Brain microvascular endothelial cell (primary cell): Measurements from ENCODE around the gene SPTBN4.
"Not testable (repeated sequence)": the region's sequence is repeated elsewhere in the genome, so short reads cannot be mapped to it uniquely, and the experiment has no call there.

Experiments used
- DNase-seq: peaks from one replicate; pipeline ENCODE4 v3.0.0-alpha.2; 2020
- H3K27ac ChIP-seq: fragments of 250-450 bp; sonication (Bioruptor Pico); 2 replicates; pipeline ENCODE4 v1.5.1; 2020; ENCODE audit warnings: mild to moderate bottlenecking, moderate library complexity
- H3K27me3 ChIP-seq: fragments of 250-450 bp; sonication (Bioruptor Pico); replicated peaks from 2 replicates; pipeline ENCODE4 v1.5.1; 2020; ENCODE audit warnings: mild to moderate bottlenecking
- H3K36me3 ChIP-seq: fragments of 250-450 bp; sonication (Bioruptor Pico); replicated peaks from 2 replicates; pipeline ENCODE4 v1.5.1; 2020; ENCODE audit warnings: mild to moderate bottlenecking
- H3K4me3 ChIP-seq: 2 replicates; pipeline ENCODE4 v1.5.1; 2011; ENCODE audit warnings: low read depth, mild to moderate bottlenecking, control low read depth, low read length, moderate library complexity
- in situ Hi-C: cut with HindIII; loops from 2 replicates; pipeline ENCODE4 v1.10.0; 2017; ENCODE audit warnings: low sequenced_read_pairs, low pct_ligation_motif_present
- TF ChIP-seq, protein P1 (sequence below): IDR thresholded peaks from 2 replicates; pipeline ENCODE4 v1.5.1; 2011; ENCODE audit warnings: low read depth, mild to moderate bottlenecking, moderate library complexity, low read length, control low read depth, inconsistent platforms; ENCODE audit errors: missing control alignments

The SPTBN4 gene

GRCh38 chr19:40513741-40514315 is 47.0 kb downstream of the SPTBN4 start:
- H3K27ac ChIP-seq = no peak overlapping the region
- no peak for DNase-seq
- TF ChIP-seq, protein P1, sequence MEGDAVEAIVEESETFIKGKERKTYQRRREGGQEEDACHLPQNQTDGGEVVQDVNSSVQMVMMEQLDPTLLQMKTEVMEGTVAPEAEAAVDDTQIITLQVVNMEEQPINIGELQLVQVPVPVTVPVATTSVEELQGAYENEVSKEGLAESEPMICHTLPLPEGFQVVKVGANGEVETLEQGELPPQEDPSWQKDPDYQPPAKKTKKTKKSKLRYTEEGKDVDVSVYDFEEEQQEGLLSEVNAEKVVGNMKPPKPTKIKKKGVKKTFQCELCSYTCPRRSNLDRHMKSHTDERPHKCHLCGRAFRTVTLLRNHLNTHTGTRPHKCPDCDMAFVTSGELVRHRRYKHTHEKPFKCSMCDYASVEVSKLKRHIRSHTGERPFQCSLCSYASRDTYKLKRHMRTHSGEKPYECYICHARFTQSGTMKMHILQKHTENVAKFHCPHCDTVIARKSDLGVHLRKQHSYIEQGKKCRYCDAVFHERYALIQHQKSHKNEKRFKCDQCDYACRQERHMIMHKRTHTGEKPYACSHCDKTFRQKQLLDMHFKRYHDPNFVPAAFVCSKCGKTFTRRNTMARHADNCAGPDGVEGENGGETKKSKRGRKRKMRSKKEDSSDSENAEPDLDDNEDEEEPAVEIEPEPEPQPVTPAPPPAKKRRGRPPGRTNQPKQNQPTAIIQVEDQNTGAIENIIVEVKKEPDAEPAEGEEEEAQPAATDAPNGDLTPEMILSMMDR = no peak
- peaks cover 41% of the 10 kb centered on the region for H3K27me3 ChIP-seq
- no peaks in the 10 kb centered on the region for H3K36me3 ChIP-seq
- H3K4me3 ChIP-seq = no peak overlapping the region
- in situ Hi-C loops = no loop called here

GRCh38 chr19:40517248-40517647 is 50.4 kb downstream of the SPTBN4 start:
- Histone ChIP-seq H3K4me3 (no peak overlapping the region), H3K36me3 (no peaks in the 10 kb centered on the region), H3K27me3 (peaks cover 30% of the 10 kb centered on the region), H3K27ac (no peak overlapping the region)
- no peak for DNase-seq
- TF ChIP-seq, protein P1 = no peak
- in situ Hi-C loops = no loop called here

DNA sequence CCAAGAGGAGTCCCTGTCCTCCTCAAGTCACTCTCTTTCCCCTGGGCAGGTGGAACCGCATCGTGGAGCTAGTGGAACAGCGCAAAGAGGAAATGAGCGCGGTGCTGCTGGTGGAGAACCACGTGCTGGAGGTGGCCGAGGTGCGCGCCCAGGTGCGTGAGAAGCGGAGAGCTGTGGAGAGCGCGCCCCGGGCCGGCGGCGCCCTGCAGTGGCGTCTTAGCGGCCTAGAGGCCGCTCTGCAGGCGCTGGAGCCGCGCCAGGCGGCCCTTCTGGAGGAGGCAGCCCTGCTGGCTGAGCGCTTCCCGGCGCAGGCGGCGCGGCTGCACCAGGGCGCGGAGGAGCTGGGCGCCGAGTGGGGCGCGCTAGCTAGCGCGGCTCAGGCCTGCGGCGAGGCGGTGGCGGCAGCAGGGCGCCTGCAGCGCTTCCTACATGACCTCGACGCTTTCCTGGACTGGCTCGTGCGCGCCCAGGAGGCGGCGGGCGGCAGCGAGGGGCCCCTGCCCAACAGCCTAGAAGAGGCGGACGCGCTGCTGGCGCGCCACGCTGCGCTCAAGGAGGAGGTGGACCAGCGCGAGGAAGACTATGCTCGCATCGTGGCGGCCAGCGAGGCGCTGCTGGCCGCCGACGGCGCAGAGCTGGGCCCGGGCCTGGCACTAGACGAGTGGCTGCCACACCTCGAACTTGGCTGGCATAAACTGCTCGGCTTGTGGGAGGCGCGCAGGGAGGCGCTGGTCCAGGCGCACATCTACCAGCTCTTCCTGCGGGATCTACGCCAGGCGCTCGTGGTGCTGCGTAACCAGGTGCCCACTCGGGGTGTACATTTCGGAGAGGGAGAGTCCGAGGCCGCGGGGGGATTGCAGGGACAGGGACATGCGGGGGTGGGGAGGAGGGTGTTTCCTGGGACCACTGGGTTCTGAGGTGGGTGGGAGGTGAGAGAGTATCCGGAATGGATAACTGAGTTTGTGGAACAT is 52.8 kb downstream of the SPTBN4 start:
- peak; percentile 10 for DNase-seq
- TF ChIP-seq, protein P1 = no peak
- no peaks in the 10 kb centered on the region for H3K36me3 ChIP-seq
- in situ Hi-C loops = no loop called here
- H3K27ac ChIP-seq = no peak overlapping the region
- peaks cover 6% of the 10 kb centered on the region for H3K27me3 ChIP-seq
- H3K4me3 ChIP-seq = no peak overlapping the region

- TF ChIP-seq, protein P1 = peak; percentile 64
- in situ Hi-C loops = no loop called here
- H3K4me3 ChIP-seq = no peak overlapping the region
- no peak overlapping the region for H3K27ac ChIP-seq
- DNase-seq = no peak
- H3K36me3 ChIP-seq = no peaks in the 10 kb centered on the region
- H3K27me3 ChIP-seq = no peaks in the 10 kb centered on the region
Measured at GRCh38 chr19:40521276-40521675, 54.5 kb downstream of the SPTBN4 start.

DNA sequence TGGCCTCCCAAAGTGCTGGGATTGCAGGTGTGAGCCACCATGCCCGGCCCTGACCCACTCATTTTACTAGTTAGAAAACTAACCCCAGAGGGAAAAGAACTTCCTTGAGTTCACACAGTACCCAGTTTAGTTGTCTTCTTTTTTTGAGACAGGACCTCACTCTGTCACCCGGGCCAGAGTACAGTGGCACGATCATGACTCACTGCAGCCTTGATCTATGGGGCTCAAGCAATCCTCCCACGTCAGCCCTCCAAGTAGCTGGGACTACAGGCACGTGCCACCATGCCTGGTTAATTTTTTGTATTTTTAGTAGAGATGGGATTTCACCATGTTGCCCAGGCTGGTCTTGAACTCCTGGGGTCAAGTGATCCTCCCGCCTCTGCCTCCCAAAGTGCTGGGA is 55.1 kb downstream of the SPTBN4 start:
- DNase-seq, H3K27ac ChIP-seq, H3K36me3 ChIP-seq, H3K27me3 ChIP-seq, in situ Hi-C loops, H3K4me3 ChIP-seq: not testable (repeated sequence)

- TF ChIP-seq, protein P1 = peak; percentile 83
- in situ Hi-C loops = no loop called here
- H3K36me3 ChIP-seq = no peaks in the 10 kb centered on the region
- no peaks in the 10 kb centered on the region for H3K27me3 ChIP-seq
- DNase-seq = peak; percentile 25
- no peak overlapping the region for H3K27ac ChIP-seq
- H3K4me3 ChIP-seq = no peak overlapping the region
Measured at GRCh38 chr19:40523322-40524047, 56.7 kb downstream of the SPTBN4 start.
